NCI-H2196 treated with DMSO at 0.1 percent for 48 hours (cell line): ENCODE results near the gene LTBP1.

Experiments
- DNase-seq: peaks from one replicate; lab custom pipeline; 2025; ENCODE audit not compliant: unreplicated experiment; lab: John Stamatoyannopoulos, UW

Gene LTBP1

DNA sequence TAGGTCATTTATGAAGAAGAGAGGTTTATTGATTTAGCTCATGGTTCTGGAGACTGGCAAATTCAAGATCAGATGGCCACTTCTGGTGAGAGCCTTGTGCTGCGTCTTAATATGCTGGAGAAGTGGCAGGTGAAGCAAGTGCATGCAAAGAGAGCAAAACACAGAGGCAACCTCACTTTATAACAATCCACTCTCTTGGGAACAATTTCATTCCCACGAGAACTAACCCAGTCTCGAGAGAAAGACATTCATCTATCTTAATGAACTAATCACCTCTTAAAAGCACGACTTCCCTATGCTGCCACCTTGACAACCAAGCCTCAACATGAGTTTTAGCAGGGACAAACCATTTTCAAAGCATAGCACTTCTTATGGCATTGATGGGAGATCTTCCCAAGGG, 343.2 kb downstream of the LTBP1 start:
- DNase-seq: no peak

DNA sequence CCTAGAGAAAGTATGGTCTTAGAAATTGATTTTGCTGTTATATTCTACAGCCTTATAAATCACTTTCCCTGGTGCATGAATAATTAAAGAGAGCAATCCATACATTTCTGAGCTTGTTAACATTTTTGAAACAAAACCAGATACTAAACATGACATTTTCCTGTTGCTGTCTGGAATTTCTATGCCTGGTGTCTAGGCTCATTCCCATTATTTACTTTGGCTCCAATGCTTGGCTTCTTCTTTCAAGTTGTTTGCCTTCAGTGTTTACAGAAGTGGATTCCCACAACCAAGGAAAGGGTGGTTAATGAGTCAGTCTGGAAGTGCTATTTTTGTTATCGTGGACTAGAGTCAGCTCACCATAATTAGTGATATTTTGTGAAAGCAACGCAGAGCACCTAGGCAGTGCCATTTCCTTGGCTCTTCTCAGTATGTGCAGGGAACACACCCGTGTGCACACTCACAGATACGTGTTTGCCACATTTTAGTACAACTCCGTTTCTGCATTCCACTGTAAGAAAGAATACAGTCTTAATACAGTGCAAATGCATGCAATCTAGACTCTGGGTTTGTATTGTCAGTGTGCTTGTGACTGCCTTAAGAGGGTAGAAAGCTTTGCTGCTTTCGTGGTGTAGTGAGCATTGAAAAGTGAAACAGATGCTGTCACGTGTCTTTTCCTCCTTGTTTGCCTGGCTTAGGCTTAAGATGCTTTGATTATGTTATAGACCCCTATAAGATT, 344.7 kb downstream of the LTBP1 start:
- peak; percentile 13 for DNase-seq

DNA sequence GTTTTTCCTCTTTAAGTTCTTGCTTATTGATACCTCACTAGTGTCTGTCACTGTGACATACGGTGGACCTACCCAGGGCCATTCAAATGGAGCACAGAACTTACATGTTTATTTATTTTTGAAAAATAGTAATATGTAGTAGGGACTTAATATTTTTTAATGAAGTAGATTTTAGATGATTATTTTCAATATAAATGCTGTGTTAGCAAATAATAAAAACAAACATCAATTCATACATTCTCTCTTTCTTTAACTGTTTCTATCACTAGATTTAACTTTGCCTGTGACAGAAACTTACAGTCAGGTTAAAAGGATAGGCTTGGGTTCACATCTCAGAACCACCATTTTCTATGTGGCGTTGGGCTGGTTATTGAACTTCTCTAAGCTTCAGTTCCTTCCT, 345.3 kb downstream of the LTBP1 start:
- DNase-seq: no peak

DNA sequence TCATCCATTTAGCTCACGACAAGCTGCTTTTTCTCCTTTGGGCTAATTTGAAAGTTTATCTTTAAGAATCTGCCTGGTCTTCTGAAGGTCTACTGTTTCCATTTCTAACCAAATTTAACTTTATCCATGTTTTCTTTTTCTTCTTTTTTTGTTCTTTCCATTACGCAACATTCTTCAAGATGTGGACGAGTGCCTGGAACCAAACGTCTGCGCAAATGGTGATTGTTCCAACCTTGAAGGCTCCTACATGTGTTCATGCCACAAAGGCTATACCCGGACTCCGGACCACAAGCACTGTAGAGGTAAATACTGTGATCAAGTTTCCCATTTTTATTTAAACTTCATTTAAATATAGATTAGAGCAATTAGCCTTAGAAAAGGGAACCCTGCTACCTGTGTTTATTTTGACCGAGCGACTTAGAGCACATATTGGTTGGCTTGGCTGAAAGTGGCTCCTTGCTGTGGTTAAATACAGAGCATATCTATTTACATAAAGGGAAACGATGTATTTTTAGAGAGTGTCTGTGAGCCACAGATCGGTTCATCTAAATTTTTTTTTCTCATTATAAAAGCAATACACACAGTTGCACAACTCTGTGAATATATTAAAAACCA, 346.3 kb downstream of the LTBP1 start:
- no peak for DNase-seq

DNA sequence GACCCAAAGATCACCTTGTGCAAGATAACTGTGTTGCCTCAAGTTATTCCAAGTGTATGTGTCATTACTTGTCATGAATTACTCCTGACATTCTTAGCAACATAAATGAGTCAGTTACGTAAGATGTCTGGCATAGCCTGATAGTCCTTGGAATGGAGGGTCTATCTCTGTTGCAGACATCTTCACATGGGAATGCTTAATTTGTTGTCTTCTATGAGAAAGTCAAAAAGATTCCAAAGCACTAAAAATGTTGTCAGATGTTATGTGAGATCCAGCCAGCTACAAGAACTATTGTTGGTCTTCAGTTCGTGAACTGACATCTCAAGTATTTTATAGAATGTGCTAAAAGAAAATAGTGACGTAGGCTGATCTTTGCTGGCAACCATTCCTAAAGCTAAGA, 351.5 kb downstream of the LTBP1 start:
- no peak for DNase-seq

DNA sequence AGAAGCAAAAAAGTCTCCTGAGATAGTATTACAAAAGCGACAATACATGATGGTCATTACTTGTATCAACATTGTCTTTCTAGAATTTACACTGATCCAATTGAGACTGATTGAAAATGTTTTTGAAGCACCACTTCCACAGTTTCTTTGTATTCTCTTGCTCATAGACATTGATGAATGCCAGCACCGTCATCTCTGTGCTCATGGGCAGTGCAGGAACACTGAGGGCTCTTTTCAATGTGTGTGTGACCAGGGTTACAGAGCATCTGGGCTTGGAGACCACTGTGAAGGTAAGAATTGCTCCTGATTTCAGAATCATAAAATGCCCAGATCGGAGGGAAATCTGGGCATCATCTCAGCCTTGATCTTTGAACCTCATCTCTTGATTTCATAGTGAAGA, 354.6 kb downstream of the LTBP1 start:
- DNase-seq: no peak

DNA sequence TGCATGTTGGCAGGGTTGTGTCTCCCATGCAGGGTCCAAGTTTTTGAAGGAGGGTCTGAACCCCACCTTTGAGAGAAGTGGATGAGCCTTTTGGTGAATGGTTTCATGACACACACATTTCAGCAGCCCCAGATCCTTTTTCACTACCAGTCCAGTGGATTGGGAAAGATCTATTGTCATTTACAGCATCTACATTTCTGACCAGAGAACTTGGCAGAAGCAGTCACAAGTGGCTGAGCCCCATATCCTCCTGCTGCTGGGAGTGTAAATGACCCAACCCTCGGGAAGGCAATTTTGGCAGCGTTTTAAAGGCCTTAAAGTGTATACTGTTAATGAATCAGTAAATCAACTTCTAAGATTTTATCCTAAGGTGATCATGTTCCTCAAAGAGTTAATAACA, 355.6 kb downstream of the LTBP1 start:
- DNase-seq: no peak

DNA sequence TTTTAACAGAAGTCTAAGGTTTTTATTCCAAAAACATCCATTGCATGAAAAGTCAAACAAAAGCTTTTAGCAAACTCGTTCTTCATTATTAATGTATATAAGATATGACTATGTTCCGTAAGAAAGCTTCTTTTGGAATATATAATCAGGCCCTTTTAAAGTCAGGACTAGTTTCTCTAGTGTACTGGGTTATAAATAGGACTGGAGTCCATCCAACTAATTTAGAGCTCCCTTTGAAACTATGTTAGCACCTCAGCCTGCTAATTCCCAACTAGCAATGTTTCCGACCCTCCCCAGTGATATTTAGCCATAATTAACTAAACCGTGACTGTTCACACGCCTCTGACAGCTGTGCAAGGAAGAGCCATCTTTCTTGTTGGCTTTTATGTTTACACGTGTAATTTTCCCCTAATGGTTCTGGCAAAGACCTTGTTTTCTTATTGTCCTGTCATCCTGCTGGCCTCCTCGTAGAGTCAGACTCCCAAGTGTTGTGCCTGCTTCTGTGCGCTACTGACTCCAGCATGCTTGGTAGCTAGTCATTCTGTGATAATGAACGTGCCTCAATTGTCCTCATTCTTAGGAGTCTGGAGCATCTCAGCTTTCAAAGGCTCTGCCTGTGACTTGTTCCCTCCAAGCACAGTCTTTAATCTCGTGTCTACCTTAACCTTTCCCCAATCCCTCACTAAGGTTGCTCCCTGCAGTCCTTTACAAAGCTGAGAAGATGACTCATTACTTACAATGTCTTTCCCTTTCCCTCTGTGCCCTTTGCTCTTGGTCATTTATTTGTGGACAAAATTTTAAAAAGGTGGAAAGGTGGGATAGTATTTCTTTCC, 357.5 kb downstream of the LTBP1 start:
- DNase-seq: no peak

DNA sequence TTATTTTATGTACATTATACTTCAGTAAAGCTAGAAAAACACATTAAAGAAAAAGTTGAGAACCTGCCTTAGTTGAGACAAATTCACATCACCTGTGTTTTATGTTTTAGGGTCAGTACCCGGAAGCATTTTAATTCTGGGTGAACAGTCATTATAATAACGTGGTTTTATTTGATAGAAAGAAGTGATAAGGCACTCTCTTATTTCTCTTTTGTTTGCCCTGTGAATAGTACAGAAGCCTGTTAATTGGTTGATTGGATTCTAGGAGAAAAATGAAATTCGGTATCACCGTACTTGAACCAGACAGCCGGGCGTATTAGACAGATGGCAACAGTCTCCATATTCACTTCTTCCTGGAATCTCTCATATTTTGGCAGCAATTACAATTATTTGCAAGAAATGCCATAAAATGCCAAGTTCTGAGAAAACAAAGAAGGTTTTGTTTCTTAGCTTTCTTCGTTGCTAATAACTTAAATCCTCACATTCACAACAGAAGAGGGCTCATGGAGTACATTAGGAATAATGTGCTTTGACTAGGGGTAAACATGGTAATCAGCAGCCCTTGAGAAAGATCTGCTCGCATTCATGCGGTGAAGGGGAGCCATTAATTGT, 361.0 kb downstream of the LTBP1 start:
- no peak for DNase-seq

DNA sequence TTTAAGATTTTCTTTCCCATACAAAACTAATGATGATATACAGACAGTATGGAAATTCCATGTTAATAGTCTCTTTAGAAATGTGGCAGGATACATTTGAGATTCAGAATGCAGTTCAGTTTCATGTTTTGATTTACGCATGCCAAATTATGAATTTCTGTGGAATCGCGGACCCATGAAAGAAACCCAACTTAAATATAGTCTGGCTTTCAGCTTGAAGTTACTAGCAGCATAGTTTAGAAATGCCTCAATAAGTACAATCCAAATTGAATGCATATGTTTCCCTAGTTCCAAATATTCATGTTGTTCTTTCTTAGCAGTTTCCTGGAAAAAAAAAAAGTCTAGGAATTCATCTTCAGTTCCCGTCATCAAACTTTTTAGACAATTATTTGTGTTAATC, 365.6 kb downstream of the LTBP1 start:
- DNase-seq: no peak

DNA sequence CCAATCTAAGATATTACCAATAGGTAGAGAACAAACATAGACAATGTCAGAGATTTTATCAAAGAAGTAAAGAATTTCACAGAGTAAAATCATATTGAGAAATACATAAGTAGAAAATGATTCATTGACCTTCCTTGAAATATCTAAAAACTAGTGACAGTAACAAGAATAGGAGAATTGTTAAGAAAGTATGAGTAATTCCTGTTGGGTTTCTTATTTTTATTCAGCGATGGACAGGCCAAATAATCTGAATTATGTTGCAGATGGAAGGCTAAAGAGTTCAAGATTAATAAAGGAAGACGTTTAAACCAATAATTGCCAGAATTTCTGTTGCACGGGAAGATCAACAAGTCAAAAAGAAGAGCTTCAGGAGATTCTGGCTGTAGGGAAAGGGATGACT, 366.3 kb downstream of the LTBP1 start:
- no peak for DNase-seq

DNA sequence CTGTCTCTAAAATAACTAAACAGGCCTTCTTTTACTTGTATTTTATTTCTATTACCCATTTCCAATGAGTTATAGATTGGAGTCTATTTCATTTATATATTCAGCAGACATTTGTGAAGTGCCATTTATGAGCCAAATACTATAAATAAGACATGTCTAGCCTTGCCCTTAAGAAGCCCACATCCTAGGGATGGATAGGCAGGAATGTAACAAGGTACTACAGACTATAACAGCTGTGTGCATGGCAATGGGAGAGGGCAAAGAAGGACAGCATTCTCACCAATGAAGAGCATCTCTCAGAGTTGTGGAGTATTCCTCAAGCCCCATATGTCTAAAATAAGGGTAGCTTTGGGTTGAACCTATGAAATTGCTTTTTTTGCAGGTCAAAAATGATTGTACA, 367.8 kb downstream of the LTBP1 start:
- DNase-seq: no peak

DNA sequence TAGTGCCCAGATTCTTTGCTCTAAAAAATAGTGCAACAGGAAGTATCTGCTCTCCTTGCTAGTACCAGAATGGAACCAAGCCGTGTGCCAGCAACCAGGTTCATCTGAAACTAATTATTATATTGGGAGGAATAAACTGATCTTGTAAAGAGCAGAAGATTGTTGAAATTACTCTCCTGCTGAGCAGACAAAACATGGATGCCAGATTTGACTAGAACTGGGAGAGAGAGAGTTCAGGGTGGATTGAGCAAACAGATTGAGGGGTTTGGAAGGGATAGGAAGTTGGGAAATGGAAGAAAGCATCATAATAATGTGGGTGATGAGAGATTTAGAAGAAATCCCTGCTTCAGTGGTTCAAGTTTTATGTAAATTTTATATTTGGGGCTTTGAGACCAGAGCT, 369.6 kb downstream of the LTBP1 start:
- DNase-seq: no peak

DNA sequence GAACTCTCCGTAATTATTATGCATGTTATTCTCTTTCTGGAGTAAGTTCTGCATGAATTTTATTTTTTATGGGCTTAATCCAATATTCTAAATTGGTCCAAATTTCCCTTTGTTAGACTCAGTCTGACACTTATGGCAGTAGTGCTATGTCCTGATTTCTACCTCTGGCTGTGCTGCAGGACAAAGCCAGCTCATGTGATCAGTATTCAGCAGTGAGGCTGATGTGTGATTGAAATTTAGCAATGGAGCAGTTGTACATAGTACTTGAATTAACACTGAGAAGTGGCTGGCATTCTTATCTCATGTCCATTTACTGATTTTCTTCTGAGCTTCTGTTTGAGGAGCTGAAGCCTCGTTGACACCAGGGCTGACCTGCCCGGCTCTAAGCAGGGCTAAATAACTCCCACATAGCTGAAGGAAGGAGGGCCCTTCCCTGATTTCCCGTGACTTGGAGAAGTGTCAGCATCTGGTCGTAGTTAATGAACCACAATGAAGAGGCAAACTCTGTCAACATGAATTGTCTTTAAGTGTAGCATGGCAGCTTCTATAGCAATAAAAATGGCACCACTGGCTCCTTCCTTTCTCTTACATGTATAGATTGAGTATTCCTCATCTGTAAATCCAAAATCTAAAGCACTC, 370.7 kb downstream of the LTBP1 start:
- no peak for DNase-seq

DNA sequence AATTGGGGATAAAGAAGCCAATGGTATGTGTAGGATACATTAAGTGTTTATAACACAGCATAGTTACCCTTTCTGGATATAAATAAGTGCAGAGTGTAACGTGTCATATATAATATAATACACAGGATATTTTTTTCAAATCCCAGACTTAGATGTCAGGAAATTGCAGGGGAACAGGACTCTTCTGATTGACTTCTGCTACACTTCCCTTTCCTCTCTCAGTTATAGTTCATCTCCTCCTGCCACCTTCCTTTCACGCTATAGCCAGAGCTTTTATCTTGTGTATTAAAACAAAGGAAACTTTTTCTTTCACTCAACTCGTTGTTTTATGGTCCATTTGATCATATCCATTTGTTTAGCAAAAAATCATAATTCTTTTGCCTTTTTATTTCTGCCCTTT, 371.7 kb downstream of the LTBP1 start:
- DNase-seq: no peak

DNA sequence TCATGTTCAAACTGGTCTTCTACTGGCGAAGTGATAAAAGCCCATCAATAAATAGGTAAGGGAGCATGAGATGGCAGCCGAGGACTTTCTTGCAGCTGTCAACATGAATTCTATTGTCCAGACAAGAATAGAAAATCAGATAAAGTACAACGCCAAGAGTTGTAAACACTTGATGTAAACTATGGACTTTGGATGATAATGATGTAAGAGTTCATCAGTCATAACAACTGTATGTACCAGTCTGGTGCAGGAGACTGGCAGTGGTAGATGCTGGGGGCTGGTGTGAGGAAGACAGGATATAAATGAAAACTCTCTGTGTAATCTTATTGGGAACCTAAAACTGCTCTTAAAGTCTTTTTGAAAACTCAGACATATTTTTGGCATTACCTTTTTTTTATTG, 373.8 kb downstream of the LTBP1 start:
- DNase-seq: no peak

DNA sequence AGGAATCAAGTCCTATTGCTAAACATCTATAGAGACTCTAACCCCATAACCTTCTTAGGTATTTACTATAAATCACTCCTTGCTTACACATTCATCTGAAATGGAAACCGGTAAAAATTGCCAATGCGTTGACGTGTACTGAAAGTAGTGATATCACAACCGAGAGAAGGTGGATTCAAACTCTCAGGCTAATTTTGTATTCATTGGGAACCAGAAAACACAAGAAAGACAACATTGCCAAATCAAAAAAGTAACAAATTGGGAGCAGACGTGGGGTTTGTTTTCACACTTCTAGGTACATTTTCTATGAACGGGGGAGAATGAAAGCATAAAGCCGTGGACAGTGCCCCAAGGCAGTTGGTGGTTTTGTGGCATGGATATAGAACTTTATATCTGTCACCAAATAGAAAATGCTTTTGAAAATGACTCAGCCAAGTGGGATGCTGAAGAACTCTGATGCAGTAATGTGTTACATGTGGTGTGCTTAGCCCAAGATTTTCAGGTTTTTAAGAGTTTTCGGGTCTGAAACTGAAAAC, 374.6 kb downstream of the LTBP1 start:
- no peak for DNase-seq

DNA sequence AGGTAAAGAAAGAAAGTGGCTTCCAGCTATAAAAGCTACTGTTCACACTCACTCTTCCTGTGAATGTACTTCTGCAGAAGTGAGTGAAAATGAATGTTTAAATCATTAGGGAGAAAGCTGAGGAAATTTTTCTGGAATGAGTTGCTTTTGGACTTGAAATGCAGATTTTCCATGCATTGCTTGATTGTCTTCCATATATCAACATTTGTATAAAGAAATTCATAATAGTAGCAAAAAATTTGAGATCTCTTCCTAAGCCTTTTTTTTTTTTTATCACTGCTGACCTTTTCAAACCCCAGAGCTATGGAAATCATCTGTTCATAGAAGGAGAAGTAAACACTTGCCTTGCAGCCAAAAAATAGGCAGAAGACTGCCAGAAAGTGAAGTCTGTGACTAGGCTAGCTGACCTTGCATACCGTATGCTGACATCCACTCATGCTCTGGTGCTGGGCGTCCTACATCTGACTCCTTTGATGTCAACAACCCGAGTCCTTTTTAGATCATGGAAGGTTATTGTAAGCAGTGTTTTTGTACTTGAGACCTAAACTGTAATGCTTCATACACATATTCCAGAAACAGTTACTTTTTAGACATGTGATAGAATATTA, 375.2 kb downstream of the LTBP1 start:
- no peak for DNase-seq

DNA sequence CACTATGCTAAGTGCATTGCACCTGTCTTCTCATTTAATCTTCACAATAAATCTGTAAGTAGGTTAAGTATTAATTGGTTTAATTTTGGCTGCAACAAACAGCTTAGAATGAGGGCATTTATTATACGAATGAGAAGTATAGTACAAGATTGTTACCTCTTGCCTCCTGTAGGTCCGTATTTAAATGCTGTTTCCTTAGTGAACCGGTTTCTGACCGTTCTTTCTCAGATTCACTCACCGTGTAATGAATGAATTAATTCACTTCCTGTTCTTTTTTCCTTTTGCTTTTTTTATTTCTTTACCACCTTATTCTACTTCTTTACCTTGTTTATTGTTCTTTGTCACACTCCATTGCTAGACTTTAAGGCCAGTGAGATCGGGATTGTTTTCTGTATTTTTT, 375.9 kb downstream of the LTBP1 start:
- DNase-seq: no peak

DNA sequence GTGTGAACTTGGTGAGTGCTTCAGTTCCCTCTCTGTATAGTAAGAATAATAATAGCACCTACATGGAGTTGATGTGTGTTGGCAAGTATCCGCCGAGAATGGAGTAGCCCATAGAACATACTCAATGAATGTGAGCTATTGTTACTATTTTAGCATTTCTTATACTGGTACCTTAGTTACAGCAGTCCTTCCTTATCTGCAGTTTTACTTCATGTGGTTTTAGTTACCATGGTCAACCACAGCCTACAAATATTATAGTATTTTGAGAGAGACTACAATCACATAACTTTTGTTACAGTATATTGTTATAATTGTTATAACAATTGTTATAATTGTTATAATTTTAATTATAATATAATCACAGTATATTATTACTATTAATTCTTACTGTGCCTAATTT, 377.2 kb downstream of the LTBP1 start:
- DNase-seq: no peak

DNA sequence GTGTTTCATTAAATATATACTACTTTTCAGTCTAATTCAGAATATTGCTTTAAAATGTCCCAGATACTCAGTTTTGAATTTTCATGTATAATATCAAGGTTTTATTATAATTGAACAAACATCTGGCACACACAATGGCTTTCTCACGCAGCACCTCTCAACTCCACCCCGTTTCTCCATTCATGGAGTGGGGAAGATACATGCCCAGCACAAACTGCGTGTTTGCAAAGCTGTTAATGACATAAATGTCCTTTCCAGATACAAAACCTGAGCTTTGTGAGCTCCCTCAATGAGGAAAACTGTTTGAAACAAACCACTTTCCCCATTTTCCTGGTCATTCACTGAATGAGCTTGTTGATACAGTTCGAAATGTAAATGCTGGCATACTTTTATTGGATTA, 379.3 kb downstream of the LTBP1 start:
- no peak for DNase-seq
